HepG2 (cell line): ENCODE data around the gene F7. TPM values are rescaled to one million over a fixed set of nuclear protein-coding genes. Genes with fewer than 3 reads are reported as not detected.

ENCODE experiments used
- ARHGAP35 ChIP-seq: sonication (generic); formaldehyde crosslinking; IDR thresholded peaks from 2 replicates; pipeline ENCODE4 v1.9.0; 2022; ENCODE audit warnings: mild to moderate bottlenecking, inconsistent platforms, moderate library complexity, missing genetic modification reagents, borderline replicate concordance
- BRCA1 ChIP-seq: sonication (generic); formaldehyde crosslinking; IDR thresholded peaks from 2 replicates; pipeline ENCODE4 v1.4.0; 2020; ENCODE audit warnings: missing genetic modification reagents
- CBFB ChIP-seq: sonication (generic); formaldehyde crosslinking; IDR thresholded peaks from 2 replicates; pipeline ENCODE4 v1.4.0; 2020; ENCODE audit warnings: missing genetic modification reagents
- FOXJ3 ChIP-seq: sonication (generic); formaldehyde crosslinking; IDR thresholded peaks from 2 replicates; pipeline ENCODE4 v1.4.0; 2020; ENCODE audit warnings: missing genetic modification reagents, mild to moderate bottlenecking, borderline replicate concordance
- HNF4G ChIP-seq, 2 experiments: sonication (generic) in 1 of 2; formaldehyde crosslinking in 1 of 2; IDR thresholded peaks; 2 replicates each; pipeline versions ENCODE4 v1.4.0 to v1.6.1; 2011 to 2020; ENCODE audit warnings: borderline replicate concordance in 2 of 2, low read depth in 2 of 2, mild to moderate bottlenecking in 2 of 2, low read length in 1 of 2, missing genetic modification reagents in 1 of 2, moderate library complexity in 1 of 2
- IKZF4 ChIP-seq: sonication (generic); formaldehyde crosslinking; IDR thresholded peaks from 2 replicates; pipeline ENCODE4 v1.5.1; 2020; ENCODE audit warnings: borderline replicate concordance, mild to moderate bottlenecking, low read depth, missing genetic modification reagents; ENCODE audit errors: not compliant biosample characterization
- ISX ChIP-seq: sonication (generic); formaldehyde crosslinking; conservative IDR thresholded peaks from 2 replicates; pipeline ENCODE4 v1.5.0; 2020; ENCODE audit warnings: missing genetic modification reagents
- NFE2L2 ChIP-seq: fragments of 150-350 bp; IDR thresholded peaks from 2 replicates; pipeline ENCODE4 v1.6.1; 2014; ENCODE audit warnings: low read length
- NRL ChIP-seq: sonication (generic); formaldehyde crosslinking; IDR thresholded peaks from 2 replicates; pipeline ENCODE4 v1.5.0; 2020; ENCODE audit warnings: missing genetic modification reagents, mild to moderate bottlenecking, moderate library complexity, borderline replicate concordance
- RARG ChIP-seq: sonication (generic); formaldehyde crosslinking; IDR thresholded peaks from 2 replicates; pipeline ENCODE4 v1.4.0; 2020; ENCODE audit warnings: low read depth, mild to moderate bottlenecking, missing genetic modification reagents
- RBFOX2 ChIP-seq: fragments of 200-400 bp; formaldehyde crosslinking; IDR thresholded peaks from 2 replicates; pipeline ENCODE4 v1.6.1; 2017; ENCODE audit warnings: low read depth, mild to moderate bottlenecking, low read length
- TAF1 ChIP-seq: sonication (generic); formaldehyde crosslinking; IDR thresholded peaks from 2 replicates; pipeline ENCODE4 v1.4.0; 2020; ENCODE audit warnings: missing genetic modification reagents
- ZNF207 ChIP-seq: fragments of 450-650 bp; IDR thresholded peaks from 2 replicates; pipeline ENCODE4 v1.6.1; 2016; ENCODE audit warnings: antibody characterized with exemption, borderline replicate concordance
- ZNF234 ChIP-seq: sonication (generic); formaldehyde crosslinking; conservative IDR thresholded peaks from 2 replicates; pipeline ENCODE4 v1.5.1; 2020; ENCODE audit warnings: mild to moderate bottlenecking, missing genetic modification reagents
- ZNF501 ChIP-seq: sonication (generic); formaldehyde crosslinking; IDR thresholded peaks from 2 replicates; pipeline ENCODE4 v1.5.1; 2020; ENCODE audit warnings: mild to moderate bottlenecking, moderate library complexity, missing genetic modification reagents
- ZNF83 ChIP-seq: sonication (generic); formaldehyde crosslinking; IDR thresholded peaks from 2 replicates; pipeline ENCODE4 v1.4.0; 2020; ENCODE audit warnings: missing genetic modification reagents, mild to moderate bottlenecking, borderline replicate concordance
- ZNF891 ChIP-seq: sonication (generic); formaldehyde crosslinking; IDR thresholded peaks from 2 replicates; pipeline ENCODE4 v1.5.0; 2020; ENCODE audit warnings: mild to moderate bottlenecking, missing genetic modification reagents
- polyA plus RNA-seq, 8 experiments: library from polyadenylated mRNA; depleted of rRNA in 3 of 8; stranded (reverse) in 7 of 8; unstranded in 1 of 8; fragments of >200 nt; fragmentation: Illumina TruSeq in 4 of 8; extraction: Trizol in 4 of 8; gene quantifications; 2 replicates each; pipeline versions ENCODE4 v1.2.1 to v1.2.3, GENCODE V29; 2011 to 2016; ENCODE audit warnings: low read depth in 4 of 8, missing spikeins in 1 of 8, mixed read lengths in 1 of 8; ENCODE audit not compliant: insufficient read depth in 1 of 8
- total RNA-seq, 5 experiments: library from RNA; depleted of rRNA; stranded (reverse); fragments of >200 nt; fragmentation: Illumina TruSeq; extraction: Trizol; gene quantifications; 2 replicates each; pipeline ENCODE4 v1.2.3, GENCODE V29; 2016; ENCODE audit warnings: low read depth in 1 of 5
- TF ChIP-seq, protein P1 (sequence below): sonication (generic); formaldehyde crosslinking; IDR thresholded peaks from 2 replicates; pipeline ENCODE4 v1.5.1; 2020; ENCODE audit warnings: mild to moderate bottlenecking, moderate library complexity, missing genetic modification reagents
- TF ChIP-seq, protein P2 (sequence below): sonication (generic); formaldehyde crosslinking; IDR thresholded peaks from 2 replicates; pipeline ENCODE4 v1.5.0; 2020; ENCODE audit warnings: mild to moderate bottlenecking, missing genetic modification reagents, borderline replicate concordance
- TF ChIP-seq, protein P3 (sequence below): sonication (generic); formaldehyde crosslinking; IDR thresholded peaks from 2 replicates; pipeline ENCODE4 v1.4.0; 2020; ENCODE audit warnings: missing genetic modification reagents
- TF ChIP-seq, protein P4 (sequence below): sonication (generic); formaldehyde crosslinking; IDR thresholded peaks from 2 replicates; pipeline ENCODE4 v1.5.1; 2020; ENCODE audit warnings: mild to moderate bottlenecking, missing genetic modification reagents

F7 gene
- total and polyA plus RNA-seq, 2 of the 13 experiments (the other 11 are each of a cell fraction or from before 2014, with no cell fraction given): 12.6 to 26.5 TPM

DNA sequence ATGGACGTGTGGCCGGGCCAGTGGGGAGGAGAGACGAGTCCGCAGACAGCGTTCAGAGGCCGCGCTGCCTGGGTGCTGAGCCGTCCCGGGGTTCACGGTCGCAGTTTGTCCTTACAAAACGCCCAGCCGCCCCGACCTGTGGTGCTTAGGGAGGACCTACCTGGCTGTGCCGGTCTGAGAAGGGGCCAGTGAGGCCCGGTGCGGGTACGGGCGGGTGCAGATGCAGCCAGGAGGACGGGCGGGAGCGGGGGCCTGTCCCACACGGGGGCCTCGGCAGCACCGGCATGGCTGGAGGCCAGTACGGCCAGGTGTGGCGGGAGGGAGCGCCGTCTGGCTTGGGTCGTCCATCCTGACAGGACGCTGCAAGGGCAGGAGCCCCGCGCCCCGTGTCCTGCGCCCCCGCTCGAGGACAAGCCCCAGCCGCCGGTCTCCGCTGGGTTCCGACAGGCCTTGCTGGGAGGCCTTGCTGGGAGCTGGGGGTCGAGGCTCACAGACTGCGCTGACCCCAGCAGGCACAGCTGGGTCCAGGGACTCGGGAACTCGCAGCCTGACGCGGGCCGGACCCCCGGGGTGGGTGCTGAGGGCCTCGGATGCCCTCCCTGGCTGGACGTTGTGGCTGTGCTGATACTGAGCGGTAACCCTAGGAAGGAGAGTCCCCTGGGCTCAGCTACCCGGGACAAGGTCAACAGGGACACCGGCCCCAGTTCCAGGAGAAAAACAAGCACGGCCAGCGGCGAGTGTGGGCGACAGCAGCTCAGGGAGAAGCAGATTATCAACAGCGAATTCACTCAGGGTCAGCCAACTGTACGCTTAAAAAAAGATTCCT, 47.6 kb downstream of the F7 start (continued):
- TF ChIP-seq RARG (CRISPR knock-in tag) (no peak), TAF1 (peak; percentile 51; the same call in 1 of the 2 replicates), ZNF501 (CRISPR knock-in tag) (0 out of 2 replicates have a peak, but pooled peaks have one; percentile 65), ZNF891 (CRISPR knock-in tag) (peak; percentile 93), FOXJ3 (CRISPR knock-in tag) (no peak), BRCA1 (CRISPR knock-in tag) (no peak), HNF4G (IDR thresholded peaks at IDR 0.05; ENCODE audit: borderline replicate concordance, low read depth, low read length) (no peak), HNF4G (CRISPR knock-in tag; IDR thresholded peaks at IDR 0.05; ENCODE audit: borderline replicate concordance, low read depth) (0 out of 2 replicates have a peak, but pooled peaks have one; percentile 8), RBFOX2 (peak; percentile 97), ISX (CRISPR knock-in tag) (no peak), ARHGAP35 (CRISPR knock-in tag) (peak; percentile 77; the same call in 1 of the 2 replicates), ZNF83 (CRISPR knock-in tag) (no peak), IKZF4 (CRISPR knock-in tag) (no peak), ZNF234 (CRISPR knock-in tag) (0 out of 2 replicates have a peak, but pooled peaks have one; percentile 36), CBFB (CRISPR knock-in tag) (peak; percentile 18; the same call in 1 of the 2 replicates), NFE2L2 (no peak), NRL (CRISPR knock-in tag) (peak; percentile 81; the same call in 1 of the 2 replicates), ZNF207 (no peak)
- TF ChIP-seq, protein P1, sequence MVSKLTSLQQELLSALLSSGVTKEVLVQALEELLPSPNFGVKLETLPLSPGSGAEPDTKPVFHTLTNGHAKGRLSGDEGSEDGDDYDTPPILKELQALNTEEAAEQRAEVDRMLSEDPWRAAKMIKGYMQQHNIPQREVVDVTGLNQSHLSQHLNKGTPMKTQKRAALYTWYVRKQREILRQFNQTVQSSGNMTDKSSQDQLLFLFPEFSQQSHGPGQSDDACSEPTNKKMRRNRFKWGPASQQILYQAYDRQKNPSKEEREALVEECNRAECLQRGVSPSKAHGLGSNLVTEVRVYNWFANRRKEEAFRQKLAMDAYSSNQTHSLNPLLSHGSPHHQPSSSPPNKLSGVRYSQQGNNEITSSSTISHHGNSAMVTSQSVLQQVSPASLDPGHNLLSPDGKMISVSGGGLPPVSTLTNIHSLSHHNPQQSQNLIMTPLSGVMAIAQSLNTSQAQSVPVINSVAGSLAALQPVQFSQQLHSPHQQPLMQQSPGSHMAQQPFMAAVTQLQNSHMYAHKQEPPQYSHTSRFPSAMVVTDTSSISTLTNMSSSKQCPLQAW (CRISPR knock-in tag): peak; percentile 31; the same call in 1 of the 2 replicates
- TF ChIP-seq, protein P2, sequence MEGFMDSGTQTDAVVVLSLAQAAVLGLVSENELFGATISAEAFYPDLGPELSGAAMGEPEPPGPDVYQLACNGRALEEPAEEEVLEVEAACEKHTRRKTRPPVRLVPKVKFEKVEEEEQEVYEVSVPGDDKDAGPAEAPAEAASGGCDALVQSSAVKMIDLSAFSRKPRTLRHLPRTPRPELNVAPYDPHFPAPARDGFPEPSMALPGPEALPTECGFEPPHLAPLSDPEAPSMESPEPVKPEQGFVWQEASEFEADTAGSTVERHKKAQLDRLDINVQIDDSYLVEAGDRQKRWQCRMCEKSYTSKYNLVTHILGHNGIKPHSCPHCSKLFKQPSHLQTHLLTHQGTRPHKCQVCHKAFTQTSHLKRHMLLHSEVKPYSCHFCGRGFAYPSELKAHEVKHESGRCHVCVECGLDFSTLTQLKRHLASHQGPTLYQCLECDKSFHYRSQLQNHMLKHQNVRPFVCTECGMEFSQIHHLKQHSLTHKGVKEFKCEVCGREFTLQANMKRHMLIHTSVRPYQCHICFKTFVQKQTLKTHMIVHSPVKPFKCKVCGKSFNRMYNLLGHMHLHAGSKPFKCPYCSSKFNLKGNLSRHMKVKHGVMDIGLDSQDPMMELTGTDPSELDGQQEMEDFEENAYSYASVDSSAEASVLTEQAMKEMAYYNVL (CRISPR knock-in tag): peak; percentile 48
- TF ChIP-seq, protein P3, sequence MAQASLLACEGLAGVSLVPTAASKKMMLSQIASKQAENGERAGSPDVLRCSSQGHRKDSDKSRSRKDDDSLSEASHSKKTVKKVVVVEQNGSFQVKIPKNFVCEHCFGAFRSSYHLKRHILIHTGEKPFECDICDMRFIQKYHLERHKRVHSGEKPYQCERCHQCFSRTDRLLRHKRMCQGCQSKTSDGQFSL (CRISPR knock-in tag): no peak
- TF ChIP-seq, protein P4, sequence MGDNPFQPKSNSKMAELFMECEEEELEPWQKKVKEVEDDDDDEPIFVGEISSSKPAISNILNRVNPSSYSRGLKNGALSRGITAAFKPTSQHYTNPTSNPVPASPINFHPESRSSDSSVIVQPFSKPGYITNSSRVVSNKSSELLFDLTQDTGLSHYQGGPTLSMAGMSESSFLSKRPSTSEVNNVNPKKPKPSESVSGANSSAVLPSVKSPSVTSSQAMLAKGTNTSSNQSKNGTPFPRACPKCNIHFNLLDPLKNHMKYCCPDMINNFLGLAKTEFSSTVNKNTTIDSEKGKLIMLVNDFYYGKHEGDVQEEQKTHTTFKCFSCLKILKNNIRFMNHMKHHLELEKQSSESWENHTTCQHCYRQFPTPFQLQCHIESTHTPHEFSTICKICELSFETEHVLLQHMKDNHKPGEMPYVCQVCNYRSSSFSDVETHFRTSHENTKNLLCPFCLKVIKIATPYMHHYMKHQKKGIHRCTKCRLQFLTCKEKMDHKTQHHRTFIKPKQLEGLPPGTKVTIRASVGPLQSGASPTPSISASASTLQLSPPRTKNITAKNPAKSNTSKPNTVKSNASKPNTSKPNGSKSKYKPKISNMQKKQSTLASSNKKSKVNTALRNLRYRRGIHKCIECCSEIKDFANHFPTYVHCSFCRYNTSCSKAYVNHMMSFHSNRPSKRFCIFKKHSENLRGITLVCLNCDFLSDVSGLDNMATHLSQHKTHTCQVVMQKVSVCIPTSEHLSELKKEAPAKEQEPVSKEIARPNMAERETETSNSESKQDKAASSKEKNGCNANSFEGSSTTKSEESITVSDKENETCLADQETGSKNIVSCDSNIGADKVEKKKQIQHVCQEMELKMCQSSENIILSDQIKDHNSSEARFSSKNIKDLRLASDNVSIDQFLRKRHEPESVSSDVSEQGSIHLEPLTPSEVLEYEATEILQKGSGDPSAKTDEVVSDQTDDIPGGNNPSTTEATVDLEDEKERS (CRISPR knock-in tag): peak; percentile 69
